Measurements from ENCODE around the gene CASQ1.

Gene CASQ1

DNA sequence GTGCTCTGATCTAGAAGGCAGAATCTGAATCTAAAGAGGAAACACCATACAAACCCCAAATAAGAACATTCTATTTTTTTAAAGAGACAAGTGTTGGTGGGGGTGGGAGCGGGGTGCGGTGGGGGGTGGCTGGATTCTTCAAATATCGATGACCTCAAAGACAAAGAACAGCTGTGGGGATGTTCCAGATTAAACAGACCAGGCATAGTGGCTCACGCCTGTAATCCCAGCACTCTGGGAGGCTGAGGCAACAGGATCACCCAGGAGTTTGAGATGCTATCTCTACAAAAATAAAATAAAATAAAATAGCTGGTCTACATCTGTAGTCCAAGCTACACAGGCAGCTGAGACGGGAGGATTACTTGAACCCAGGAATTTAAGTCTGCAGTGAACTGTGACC lies 34.0 kb upstream of the CASQ1 start:
- Histone ChIP-seq H3K4me1 (peaks cover 0 to 9% (median 0%) of the 10 kb centered on the region in 10 experiments; a peak in 5 of 20 replicates), H3K36me3 (no peaks in the 10 kb centered on the region), H4K20me1 (no peaks in the 10 kb centered on the region; a peak in 2 of 22 replicates), H3K9me3 (replicated peaks in 1 of 11) (no peaks in the 10 kb centered on the region), H3K4me3 (no peak overlapping the region), H3K27ac (no peak overlapping the region), H3K4me2 (no peak overlapping the region), H3K27me3 (no peaks in the 10 kb centered on the region), H3K9ac (no peak overlapping the region)
- TF ChIP-seq Cebpa-rat (IDR thresholded peaks at IDR 0.05), result no peak

DNA sequence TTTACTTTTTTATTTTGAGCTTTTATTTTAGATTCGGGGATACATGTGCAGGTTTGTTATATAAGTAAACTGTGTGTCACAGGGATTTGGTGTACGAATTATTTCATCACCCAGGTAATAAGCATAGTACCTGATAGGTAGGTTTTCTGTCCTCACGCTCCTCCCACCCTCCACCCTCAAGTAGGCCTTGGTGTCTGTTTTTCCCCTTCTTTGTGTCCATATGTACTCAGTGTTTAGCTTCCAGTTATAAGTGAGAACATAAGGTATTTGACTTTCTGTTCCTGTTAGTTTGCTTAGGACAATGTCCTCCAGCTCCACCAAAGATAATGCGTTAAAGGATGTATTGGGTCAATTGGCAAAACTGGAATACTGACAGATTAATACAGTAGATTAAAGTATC lies 33.2 kb upstream of the CASQ1 start:
- H3K36me3 ChIP-seq, result no peaks in the 10 kb centered on the region

DNA sequence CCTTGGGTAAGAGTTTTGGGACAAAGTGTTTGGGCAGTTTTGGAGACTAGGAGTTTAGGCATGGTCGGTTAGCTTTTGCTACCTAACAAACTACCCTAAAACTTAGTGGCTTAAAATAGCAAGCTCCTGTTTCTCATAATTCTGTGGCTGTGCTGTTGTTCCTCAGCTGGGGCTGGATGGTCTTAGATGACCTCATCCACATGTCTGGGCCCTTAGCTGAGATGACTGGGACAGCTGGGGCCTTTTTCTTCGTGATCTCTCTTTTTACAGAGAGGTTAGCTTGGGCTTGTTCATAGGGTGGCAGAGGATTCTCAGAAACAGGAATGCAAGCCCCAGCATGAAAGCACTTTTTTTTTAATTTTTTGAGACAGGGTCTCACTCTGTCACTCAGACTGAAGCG lies 32.3 kb upstream of the CASQ1 start:
- H3K36me3 ChIP-seq, result no peaks in the 10 kb centered on the region
- no peak overlapping the region for H3K4me2 ChIP-seq
- no peak for TF ChIP-seq Cebpa-rat (IDR thresholded peaks at IDR 0.05)
- H3K4me3 ChIP-seq, result no peak overlapping the region
- H3K27me3 ChIP-seq, result no peaks in the 10 kb centered on the region
- peaks cover 0 to 23% (median 8%) of the 10 kb centered on the region in 10 experiments; a peak in 13 of 20 replicates for H3K4me1 ChIP-seq
- no peaks in the 10 kb centered on the region for H3K9me3 ChIP-seq (replicated peaks in 1 of 11)
- no peaks in the 10 kb centered on the region; a peak in 2 of 22 replicates for H4K20me1 ChIP-seq
- no peak overlapping the region for H3K27ac ChIP-seq
- H3K9ac ChIP-seq, result no peak overlapping the region

More for the DNA sequence above, 33.2 kb upstream of the CASQ1 start:
- H3K4me1 ChIP-seq, result peaks cover 0 to 14% (median under 1%) of the 10 kb centered on the region in 10 experiments; a peak in 11 of 20 replicates
- H3K4me2 ChIP-seq, result no peak overlapping the region
- no peak overlapping the region for H3K4me3 ChIP-seq
- H4K20me1 ChIP-seq, result no peaks in the 10 kb centered on the region; a peak in 2 of 22 replicates
- H3K9ac ChIP-seq, result no peak overlapping the region
- no peak overlapping the region for H3K27ac ChIP-seq
- TF ChIP-seq Cebpa-rat (IDR thresholded peaks at IDR 0.05), result no peak
- H3K27me3 ChIP-seq, result no peaks in the 10 kb centered on the region
- no peaks in the 10 kb centered on the region for H3K9me3 ChIP-seq (replicated peaks in 1 of 11)

GRCh38 chr1:160158534-160158933 lies 31.8 kb upstream of the CASQ1 start:
- H4K20me1 ChIP-seq, result no peaks in the 10 kb centered on the region; a peak in 2 of 22 replicates
- no peak overlapping the region for H3K4me2 ChIP-seq
- H3K36me3 ChIP-seq, result no peaks in the 10 kb centered on the region
- no peaks in the 10 kb centered on the region for H3K9me3 ChIP-seq (replicated peaks in 1 of 11)
- H3K9ac ChIP-seq, result no peak overlapping the region
- no peak overlapping the region for H3K27ac ChIP-seq
- H3K4me1 ChIP-seq, result peaks cover 0 to 28% (median 12%) of the 10 kb centered on the region in 10 experiments; a peak in 14 of 20 replicates
- TF ChIP-seq Cebpa-rat (IDR thresholded peaks at IDR 0.05), result no peak
- H3K4me3 ChIP-seq, result no peak overlapping the region
- H3K27me3 ChIP-seq, result no peaks in the 10 kb centered on the region

GRCh38 chr1:160159846-160160245 lies 30.5 kb upstream of the CASQ1 start:
- TF ChIP-seq Cebpa-rat (IDR thresholded peaks at IDR 0.05), result no peak
- Histone ChIP-seq H3K36me3 (no peaks in the 10 kb centered on the region), H3K27me3 (no peaks in the 10 kb centered on the region), H4K20me1 (no peaks in the 10 kb centered on the region; a peak in 2 of 22 replicates), H3K4me3 (no peak overlapping the region), H3K9me3 (replicated peaks in 1 of 11) (no peaks in the 10 kb centered on the region), H3K27ac (no peak overlapping the region), H3K4me2 (no peak overlapping the region), H3K4me1 (peaks cover 0 to 33% (median 21%) of the 10 kb centered on the region in 10 experiments; a peak in 14 of 20 replicates), H3K9ac (no peak overlapping the region)

GRCh38 chr1:160161965-160162705 lies 28.2 kb upstream of the CASQ1 start:
- H3K36me3 ChIP-seq, result no peaks in the 10 kb centered on the region
- H3K27me3 ChIP-seq, result no peaks in the 10 kb centered on the region
- H3K27ac ChIP-seq, result no peak overlapping the region
- no peak for TF ChIP-seq Cebpa-rat (IDR thresholded peaks at IDR 0.05)
- no peaks in the 10 kb centered on the region; a peak in 1 of 22 replicates for H4K20me1 ChIP-seq
- H3K4me3 ChIP-seq, result no peak overlapping the region
- peaks cover 15 to 55% (median 42%) of the 10 kb centered on the region in 10 experiments for H3K4me1 ChIP-seq
- H3K9ac ChIP-seq, result no peak overlapping the region
- H3K4me2 ChIP-seq, result peak overlapping the region in 8 of 11 experiments; percentile 8 to 67 (median 37); a peak in 12 of 22 replicates
- no peaks in the 10 kb centered on the region for H3K9me3 ChIP-seq (replicated peaks in 1 of 11)

GRCh38 chr1:160162931-160163330 lies 27.4 kb upstream of the CASQ1 start:
- no peaks in the 10 kb centered on the region for H3K27me3 ChIP-seq
- H3K4me1 ChIP-seq, result peaks cover 23 to 63% (median 50%) of the 10 kb centered on the region in 10 experiments
- H3K36me3 ChIP-seq, result no peaks in the 10 kb centered on the region
- no peak for TF ChIP-seq Cebpa-rat (IDR thresholded peaks at IDR 0.05)
- H3K9ac ChIP-seq, result no peak overlapping the region
- H3K9me3 ChIP-seq (replicated peaks in 1 of 11), result no peaks in the 10 kb centered on the region
- peak overlapping the region in 1 of 11 experiments; percentile 12; a peak in 2 of 22 replicates for H3K27ac ChIP-seq
- peak overlapping the region in 9 of 11 experiments; percentile 11 to 67 (median 30); a peak in 13 of 22 replicates for H3K4me2 ChIP-seq
- H4K20me1 ChIP-seq, result no peaks in the 10 kb centered on the region; a peak in 1 of 22 replicates
- no peak overlapping the region for H3K4me3 ChIP-seq

GRCh38 chr1:160163615-160164014 lies 26.8 kb upstream of the CASQ1 start:
- peak overlapping the region in 2 of 11 experiments; percentile 20 to 23; a peak in 1 of 22 replicates for H3K27ac ChIP-seq
- no peaks in the 10 kb centered on the region for H3K27me3 ChIP-seq
- H3K9ac ChIP-seq, result no peak overlapping the region
- no peaks in the 10 kb centered on the region for H3K36me3 ChIP-seq
- peak overlapping the region in 9 of 11 experiments; percentile 7 to 65 (median 30); a peak in 13 of 22 replicates for H3K4me2 ChIP-seq
- no peaks in the 10 kb centered on the region for H3K9me3 ChIP-seq (replicated peaks in 1 of 11)
- no peak for TF ChIP-seq Cebpa-rat (IDR thresholded peaks at IDR 0.05)
- peaks cover 30 to 70% (median 56%) of the 10 kb centered on the region in 10 experiments for H3K4me1 ChIP-seq
- no peaks in the 10 kb centered on the region; a peak in 1 of 22 replicates for H4K20me1 ChIP-seq
- no peak overlapping the region for H3K4me3 ChIP-seq

- peaks cover 35 to 75% (median 61%) of the 10 kb centered on the region in 10 experiments for H3K4me1 ChIP-seq
- no peaks in the 10 kb centered on the region for H3K9me3 ChIP-seq (replicated peaks in 1 of 11)
- no peaks in the 10 kb centered on the region for H3K27me3 ChIP-seq
- no peaks in the 10 kb centered on the region for H3K36me3 ChIP-seq
- H3K4me2 ChIP-seq, result peak overlapping the region in 5 of 11 experiments; percentile 30 to 65 (median 48); a peak in 9 of 22 replicates
- no peak overlapping the region for H3K4me3 ChIP-seq
- H3K9ac ChIP-seq, result no peak overlapping the region
- H3K27ac ChIP-seq, result peak overlapping the region in 1 of 11 experiments; percentile 20; a peak in 2 of 22 replicates
- no peak for TF ChIP-seq Cebpa-rat (IDR thresholded peaks at IDR 0.05)
- no peaks in the 10 kb centered on the region for H4K20me1 ChIP-seq
Observed at GRCh38 chr1:160164121-160164520, 26.3 kb upstream of the CASQ1 start.
